GM19467 (cell line): ENCODE results near the gene LRRC3.
"Not testable (repeated sequence)": the region's sequence is repeated elsewhere in the genome, so short reads cannot be mapped to it uniquely, and the experiment has no call there.

ENCODE experiments used
- ATAC-seq: cut with Tn5 transposase; IDR thresholded peaks from one replicate; pipeline ENCODE4 v1.9.1; 2021; ENCODE audit warnings: mild to moderate bottlenecking, moderate library complexity; ENCODE audit not compliant: unreplicated experiment

The LRRC3 gene

DNA sequence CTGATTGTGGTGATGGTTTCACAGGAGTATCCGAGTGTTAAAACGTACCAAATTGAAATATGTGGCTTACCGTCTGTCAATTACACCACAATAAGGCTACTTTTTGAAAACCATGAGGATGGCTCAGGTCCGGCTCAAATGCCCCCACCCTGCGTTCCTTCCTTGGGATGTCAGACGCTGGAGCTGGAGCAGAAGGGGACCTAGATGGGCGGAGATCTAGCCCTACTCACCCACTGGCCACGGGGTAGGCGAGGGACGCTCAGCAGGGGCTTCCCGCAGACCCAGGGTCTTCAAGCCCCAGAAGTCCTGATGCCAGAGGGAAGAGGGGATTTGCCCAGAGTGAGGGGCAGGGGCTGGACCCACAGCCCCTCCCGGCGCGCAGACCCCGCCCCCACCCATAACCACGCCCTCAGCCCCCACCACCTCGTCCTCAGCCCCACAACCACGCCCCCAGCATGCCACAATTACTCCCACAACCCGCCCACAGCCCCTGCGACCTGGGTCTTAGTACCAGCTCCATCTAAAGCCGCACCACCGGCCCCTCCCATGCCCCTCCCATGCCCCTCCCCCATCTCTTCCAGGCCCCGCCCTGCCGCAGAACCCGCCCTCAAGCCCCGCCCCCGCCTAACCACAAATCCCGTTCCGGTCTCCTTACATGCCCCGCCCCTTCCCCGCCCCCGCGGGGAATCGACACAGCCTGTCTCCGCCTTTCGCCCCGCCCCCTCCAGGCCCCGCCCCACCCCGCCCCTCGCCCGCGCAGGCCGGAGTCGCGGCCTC is at the start of gene LRRC3:
Gene LRRC3 (plus strand): TSS at position 764 of the 777 bp plus-strand sequence. CDS start 1,135 bp downstream, outside the sequence.
- ATAC-seq: no peak

DNA sequence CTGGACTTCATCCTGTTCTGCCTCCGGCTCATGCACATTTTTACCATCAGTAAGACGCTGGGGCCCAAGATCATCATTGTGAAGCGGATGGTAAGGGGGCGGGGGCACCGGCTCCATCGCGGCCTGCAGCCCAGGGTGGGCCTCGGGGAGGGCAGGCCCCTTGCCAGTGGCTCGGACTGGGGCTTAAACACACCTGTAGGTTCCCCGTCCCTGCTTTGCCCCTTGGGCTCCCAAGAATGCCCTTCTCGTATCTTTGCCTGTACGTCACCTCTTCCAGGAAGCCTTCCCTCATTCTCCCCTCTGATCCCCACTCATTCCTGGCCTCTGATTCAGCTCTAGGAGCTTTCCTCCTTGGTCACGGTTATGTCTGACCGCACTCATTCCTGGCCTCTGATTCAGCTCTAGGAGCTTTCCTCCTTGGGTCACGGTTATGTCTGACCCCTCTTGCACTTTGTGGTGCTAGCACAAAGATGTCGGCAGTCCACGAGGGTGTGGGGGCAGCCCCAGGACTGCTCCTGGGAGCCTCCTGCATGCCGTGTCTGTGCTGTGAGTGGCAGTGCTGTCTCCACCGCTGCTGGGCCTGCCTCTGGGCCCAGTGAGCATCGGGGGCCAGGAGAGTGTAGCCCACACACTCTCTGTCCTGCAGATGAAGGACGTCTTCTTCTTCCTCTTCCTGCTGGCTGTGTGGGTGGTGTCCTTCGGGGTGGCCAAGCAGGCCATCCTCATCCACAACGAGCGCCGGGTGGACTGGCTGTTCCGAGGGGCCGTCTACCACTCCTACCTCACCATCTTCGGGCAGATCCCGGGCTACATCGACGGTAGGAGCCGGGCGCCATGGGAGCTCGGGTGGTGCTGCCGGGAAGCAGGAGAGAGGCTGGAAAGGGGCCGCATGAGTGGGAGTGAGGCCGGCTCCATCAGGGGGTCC is 49.1 kb upstream of the LRRC3 start:
- ATAC-seq: no peak

- ATAC-seq: no peak
Observed at GRCh38 chr21:44406953-44407352, 48.4 kb upstream of the LRRC3 start.

DNA sequence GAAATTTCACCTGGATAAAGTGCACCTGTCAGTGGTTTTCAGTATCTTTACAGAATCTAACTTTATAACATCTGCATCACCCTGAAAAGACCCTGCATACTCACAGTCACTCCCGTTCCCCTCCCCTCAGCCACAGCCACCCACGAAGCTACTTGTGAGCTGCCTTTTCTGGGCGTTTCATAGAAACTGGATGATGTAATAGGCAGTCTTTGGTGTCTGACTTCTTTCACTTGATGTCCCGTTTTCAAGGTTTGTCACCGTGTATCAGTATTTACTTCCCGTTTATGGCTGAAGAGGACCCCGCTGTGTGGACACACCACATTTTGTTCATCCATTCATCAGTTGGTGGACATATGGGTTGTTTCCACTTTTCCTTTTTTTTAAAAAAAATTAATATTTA is 47.8 kb upstream of the LRRC3 start:
- no peak for ATAC-seq

GRCh38 chr21:44408226-44408625 is 47.1 kb upstream of the LRRC3 start:
- no peak for ATAC-seq

GRCh38 chr21:44413566-44414290 is 41.6 kb upstream of the LRRC3 start:
- no peak for ATAC-seq

- no peak for ATAC-seq
Observed at GRCh38 chr21:44414291-44415072, 40.8 kb upstream of the LRRC3 start.

DNA sequence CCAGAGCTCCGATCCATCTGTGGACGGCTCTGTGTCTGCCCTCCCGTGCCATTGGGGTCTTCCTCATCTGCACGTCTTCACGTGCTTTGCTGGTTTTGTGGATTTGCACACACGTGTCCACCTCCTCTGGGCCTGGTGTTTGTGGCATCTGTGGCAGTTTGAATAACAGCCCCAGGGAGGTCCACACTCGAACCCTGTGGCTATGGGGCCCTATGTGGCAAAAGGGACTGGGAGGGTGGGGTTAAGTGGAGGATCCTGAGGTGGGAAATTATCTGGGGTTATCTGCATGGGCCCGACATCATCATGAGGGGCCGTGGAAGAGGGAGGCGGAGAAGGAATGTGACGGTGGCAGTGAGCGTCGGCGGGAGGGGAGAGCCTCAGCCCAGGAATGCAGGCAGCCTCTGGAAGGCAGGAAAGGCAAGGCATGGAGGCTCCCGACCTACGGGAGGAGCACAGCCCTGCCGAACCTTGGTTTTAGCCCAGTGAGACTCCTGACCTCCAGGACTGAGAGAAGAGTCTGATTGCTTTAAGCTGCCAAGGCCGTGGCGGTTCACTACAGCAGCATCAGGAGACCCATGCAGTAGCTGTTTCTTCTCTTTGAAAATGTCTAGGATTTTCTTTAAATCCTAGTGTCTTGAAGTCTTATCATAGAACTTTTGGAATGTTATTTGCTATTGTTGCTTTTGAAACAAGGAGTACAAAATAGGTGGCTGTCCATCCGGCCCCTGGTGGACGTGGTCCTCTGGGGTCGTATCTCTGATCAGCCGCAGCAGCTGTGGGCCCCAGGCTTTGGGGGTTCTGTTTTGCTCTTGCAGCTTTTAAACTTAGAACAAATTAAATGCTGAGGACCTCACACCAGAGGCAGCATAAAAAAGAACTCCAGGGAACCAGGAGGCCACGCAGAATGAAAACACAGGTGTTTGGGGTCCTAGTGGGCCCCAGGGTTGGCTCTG is 40.0 kb upstream of the LRRC3 start:
- ATAC-seq: no peak

DNA sequence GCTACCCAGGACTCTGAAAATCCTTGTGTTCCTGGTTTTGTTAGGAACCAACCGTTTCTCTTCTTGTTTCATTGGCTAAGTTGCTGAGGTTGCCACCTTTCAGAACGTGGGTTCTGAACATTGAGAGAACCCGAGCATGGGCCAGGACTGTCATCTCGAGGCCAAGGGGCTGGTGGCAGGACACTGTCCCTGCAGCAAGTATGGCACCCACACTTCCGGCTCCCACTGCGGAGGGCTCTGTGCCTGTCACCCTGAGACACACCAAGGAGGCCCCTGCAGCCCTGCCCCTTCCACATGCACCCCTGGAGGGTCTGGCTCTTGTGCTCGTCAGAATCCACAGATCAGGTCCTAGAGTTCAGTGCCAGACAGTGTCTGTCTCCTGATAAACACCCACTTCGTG is 39.1 kb upstream of the LRRC3 start:
- ATAC-seq: no peak

DNA sequence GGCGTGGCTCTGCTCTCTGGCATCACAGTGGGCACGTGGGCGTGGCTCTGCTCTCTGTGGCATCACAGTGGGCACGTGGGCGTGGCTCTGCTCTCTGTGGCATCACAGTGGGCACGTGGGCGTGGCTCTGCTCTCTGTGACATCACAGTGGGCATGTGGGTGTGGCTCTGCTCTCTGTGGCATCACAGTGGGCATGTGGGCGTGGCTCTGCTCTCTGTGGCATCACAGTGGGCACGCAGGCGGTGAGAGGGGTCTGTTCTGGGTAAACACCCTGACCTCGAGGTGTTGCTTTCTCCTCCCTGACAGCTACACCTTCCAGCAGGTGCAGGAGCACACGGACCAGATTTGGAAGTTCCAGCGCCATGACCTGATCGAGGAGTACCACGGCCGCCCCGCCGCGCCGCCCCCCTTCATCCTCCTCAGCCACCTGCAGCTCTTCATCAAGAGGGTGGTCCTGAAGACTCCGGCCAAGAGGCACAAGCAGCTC is 37.6 kb upstream of the LRRC3 start:
- ATAC-seq: not testable (repeated sequence)

GRCh38 chr21:44418108-44418875 is 37.0 kb upstream of the LRRC3 start:
- ATAC-seq: no peak

- ATAC-seq: no peak
Observed at GRCh38 chr21:44418876-44419230, 36.5 kb upstream of the LRRC3 start.

- ATAC-seq: no peak
Observed at GRCh38 chr21:44419679-44420078, 35.6 kb upstream of the LRRC3 start.

DNA sequence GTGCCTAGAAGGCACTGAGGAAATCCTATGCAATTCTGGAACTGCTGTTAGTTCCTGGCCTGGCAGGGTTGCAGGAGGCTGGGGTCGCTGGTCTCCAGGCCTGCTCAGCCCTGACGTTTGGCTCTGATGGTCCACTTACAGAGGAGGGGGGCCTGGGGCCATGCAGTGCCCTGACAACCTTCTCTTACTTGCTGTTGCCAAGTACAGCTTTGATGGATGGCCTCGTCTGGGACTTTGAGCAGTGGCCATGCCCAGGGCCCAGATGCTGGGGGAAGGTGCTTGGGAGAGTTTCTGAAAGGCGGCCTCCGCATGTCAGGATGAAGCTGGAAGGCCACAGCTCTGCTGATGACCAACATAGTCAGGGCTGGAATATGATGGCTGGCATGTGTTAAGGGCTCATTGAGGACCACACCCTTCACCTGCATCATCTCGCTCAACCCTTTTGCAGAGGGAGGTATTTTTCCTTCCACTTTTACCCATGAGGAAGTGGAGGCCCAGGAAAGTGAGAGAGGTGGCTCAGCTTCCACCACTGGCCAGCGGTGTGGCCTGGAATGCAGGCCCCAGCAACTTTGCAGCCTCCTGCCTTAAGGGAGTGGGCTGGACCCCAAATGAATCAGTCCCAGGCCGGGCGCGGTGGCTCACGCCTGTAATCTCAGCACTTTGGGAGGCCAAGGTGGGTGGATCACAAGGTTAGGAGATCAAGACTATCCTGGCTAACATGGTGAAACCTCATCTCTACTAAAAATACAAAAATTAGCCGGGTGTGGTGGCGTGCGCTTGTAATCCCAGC is 34.7 kb upstream of the LRRC3 start:
- no peak for ATAC-seq

DNA sequence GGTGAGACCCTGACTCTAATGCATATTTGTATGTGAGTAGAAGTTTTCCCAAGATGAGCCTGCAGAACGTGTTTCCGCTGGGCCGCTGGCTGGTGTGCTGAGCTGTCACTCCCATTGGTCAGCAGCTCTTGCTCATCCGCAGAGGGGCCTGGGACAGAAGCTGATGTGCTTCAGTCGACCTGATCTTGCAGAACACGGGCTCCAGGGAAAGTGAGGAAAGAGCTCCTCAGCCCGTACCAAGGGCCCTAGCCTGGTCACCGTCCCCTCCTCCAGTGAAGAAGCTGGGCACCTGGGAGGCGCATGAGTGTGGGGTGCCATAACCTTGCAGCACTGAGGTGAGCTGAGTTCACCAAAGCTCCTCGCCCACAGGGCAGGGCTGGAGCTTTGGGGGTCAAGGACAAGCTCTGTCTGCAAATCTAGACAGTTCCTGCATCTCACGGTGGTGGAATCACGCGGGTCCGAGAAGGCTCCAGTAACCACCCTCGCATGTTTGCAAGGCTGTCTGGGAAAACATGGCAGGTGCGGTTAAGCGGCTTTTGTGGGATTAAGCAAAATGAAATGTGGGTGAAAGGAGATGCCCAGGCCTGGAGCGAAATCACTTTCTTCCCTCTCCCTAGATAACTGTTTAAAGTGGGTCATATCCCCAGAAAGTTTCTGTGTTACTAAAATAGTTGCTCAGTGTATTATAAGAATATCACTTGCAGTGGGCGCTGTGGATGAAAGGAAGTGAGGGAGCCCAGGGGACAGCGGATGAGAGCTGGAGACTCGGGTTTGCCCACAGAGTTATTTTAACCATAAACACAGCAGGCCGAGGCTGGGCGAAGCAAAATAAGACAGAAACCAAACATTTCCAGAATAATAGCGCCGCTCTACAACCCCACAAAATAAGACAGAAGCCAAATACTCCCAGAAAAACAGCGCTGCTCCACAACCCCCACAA is 33.1 kb upstream of the LRRC3 start:
- ATAC-seq: no peak

DNA sequence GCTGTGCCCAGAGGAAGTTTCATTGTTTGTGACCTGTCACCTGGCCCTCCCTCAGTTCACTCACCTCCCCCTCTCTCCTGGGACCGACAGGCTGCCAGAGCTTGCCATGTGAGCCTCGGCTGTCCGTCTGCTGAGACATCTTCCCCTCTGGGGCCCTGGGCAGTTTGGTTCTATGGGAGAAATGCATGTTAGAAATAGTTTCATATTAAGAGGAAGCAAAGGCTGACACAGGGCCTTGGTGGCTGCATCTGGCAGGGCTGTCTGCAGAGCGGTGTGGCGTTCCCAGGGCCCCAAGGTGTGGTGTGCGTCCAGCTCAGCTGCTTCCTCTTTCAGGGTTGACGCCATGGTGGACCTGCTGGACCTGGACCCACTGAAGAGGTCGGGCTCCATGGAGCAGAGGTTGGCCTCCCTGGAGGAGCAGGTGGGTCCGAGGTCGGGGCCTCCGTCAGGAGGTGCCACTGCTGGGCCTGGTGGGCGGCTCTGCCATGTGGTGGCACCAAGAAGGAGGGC is 31.9 kb upstream of the LRRC3 start:
- no peak for ATAC-seq
